HG02981 (cell line): ENCODE data around the gene GBE1.

ENCODE experiments used
- ATAC-seq: cut with Tn5 transposase; IDR thresholded peaks from one replicate; pipeline ENCODE4 v1.9.1; 2021; ENCODE audit warnings: mild to moderate bottlenecking, moderate library complexity; ENCODE audit not compliant: unreplicated experiment

Gene GBE1

GRCh38 chr3:81707996-81708395 lies 53.4 kb downstream of the GBE1 start:
- no peak for ATAC-seq

- ATAC-seq = no peak
These were observed 59.3 kb downstream of the GBE1 start for GRCh38 chr3:81702126-81702525.

- ATAC-seq = no peak
These were observed 61.7 kb downstream of the GBE1 start for GRCh38 chr3:81699536-81700320.

DNA sequence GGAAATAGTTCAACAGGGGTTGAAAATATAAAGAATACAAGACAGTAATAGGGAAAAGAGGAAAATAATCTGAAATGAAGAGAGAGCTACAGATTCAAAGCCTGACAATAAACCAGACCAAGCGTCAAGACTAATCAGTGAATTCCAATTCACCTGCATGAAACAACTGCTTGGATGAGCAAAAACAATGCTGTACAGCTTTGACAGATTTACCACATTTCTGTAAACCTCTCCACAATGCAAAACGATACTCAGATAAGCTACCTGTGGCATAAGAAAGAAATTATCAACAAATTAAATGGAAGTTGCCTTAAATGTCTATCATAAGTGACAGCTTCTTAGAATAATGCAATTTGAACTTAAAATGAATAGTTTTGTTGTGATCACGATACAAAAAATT lies 65.4 kb downstream of the GBE1 start:
- ATAC-seq = no peak

GRCh38 chr3:81695302-81695701 lies 66.1 kb downstream of the GBE1 start:
- no peak for ATAC-seq

DNA sequence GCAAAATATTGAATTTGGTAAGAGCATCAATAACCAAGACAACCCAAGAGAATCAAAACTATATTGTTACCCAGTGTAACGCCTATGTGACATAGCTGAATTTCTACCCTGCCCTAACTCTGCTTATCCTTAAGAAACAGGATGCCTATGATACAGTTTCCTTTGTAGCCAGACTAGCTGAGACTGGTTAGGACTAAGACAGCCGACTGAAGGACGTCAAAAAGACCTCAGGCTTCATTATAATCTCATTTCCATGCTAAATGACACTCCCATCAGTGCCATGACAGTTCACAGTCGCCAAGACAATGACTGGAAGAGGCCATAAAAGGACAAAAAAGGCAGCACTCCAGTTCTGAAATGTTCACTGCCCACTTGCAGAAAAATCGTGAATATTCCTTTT lies 66.8 kb downstream of the GBE1 start:
- ATAC-seq = no peak

- no peak for ATAC-seq
These were observed 68.7 kb downstream of the GBE1 start for GRCh38 chr3:81692766-81693165.

- no peak for ATAC-seq
These were observed 71.8 kb downstream of the GBE1 start for GRCh38 chr3:81689617-81690016.

- no peak for ATAC-seq
These were observed 76.6 kb downstream of the GBE1 start for GRCh38 chr3:81684751-81685395.

DNA sequence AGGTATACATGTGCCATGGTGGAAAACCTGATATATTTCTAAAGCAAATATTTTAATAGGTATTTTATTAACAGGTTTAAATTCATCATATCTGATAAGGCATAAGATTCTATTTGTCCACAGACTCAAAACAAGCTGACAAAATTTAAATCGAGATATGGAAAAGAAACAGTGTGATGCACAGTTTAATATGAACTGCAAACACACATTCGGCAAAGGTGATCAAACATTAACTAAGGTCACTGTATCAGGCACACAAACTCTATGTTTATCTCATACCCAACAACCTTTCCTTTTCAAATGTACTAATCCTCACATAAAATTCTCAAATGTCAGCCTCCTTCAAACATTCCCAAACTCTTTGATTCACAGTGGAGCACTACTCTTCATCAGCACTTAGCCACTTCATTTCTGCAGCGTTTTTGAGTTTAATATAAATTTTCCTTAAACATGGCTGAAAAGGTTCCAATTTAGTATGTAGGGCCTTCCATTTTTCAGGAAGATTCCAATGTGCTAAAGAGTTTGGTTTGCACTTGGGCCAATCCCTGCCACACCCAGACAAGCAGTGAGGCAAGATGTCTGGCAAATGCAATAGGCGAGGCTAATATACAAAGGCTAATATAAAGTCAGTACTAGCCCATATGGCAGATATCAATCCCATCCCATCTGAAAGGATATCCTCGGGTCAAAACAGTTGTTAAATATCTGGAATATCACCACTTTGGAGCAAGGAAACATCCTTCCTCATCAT lies 84.6 kb downstream of the GBE1 start:
- no peak for ATAC-seq

DNA sequence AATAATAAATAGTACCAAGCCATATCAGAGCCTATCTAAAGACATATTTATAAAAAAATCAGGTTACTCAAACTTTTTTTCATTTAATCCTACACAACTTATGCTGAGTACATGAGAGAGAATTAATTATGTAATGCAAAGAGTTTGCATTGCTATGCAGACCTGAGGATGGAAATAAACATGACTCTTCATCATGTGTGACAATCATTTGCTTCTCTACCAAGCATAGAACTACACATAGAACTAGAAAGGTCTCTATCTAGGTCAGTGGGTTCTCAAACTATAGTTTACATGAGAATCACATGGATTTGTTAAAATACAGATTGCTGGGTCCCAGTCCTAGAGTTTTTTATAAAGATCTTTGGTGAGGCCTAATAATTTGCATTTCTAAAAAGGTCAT lies 86.8 kb downstream of the GBE1 start:
- ATAC-seq = no peak

DNA sequence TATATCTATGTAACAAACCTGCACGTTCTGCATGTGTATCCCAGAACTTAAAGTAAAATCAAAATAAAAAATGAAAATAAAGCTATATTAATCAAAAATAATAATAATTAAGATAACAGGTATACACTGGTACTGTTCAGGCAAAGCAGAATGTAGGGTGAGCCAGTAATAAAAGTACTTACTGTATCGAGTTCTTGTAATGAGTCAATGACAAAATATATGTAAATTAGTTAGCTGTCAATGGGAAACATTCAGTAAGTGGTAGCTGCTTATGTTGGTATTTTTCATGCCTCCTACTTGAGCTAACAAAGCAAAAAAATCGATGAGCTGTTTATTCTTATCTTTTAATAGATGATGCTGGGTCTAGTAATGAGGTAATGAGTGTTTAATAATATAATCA lies 93.2 kb downstream of the GBE1 start:
- no peak for ATAC-seq

DNA sequence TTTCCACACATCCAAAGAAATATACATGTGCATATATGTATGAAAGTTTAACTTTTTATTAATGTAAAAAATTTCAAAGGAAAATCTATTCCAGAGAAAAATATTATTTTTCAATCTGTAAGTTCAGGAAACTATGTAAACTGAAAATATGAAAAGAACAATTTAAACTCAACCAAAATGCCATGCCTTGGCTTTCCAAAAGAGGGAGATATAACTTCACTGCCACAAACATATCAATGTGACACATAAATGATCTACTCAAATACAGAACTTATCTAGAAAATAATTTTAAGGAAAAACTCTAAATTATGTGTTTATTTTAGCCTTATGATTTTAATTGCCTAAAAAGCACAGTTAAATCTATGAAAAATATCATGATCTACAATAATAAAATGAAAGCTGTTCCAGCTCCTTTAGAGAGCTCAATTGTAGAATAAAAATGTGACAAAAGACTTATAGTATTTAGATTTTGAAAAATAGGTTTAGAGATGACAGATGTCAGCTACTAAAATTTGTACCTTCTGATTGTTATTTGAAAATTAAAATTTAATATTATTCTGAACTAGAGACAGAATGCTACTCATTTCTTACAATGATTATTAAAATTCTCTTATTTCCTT lies 94.8 kb downstream of the GBE1 start:
- ATAC-seq = no peak

DNA sequence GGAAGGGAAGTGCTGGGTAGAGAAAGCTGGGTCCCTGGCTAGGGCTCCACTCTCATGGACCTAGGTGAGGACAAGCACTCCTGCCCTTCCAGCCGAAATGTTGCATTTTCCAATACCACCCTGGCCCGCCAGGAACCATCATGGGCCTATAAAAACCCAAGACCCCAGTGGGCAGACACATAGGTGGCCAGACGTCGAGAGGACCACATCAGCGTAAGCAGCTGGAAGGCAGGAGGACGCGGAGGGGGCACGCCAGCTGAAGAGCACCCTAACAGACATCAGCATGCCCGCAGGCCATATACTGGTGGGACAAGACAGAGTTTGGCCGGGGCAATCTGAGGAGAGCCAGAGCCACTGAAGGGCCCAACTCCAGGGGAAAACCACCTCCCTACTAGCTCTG lies 98.3 kb downstream of the GBE1 start:
- no peak for ATAC-seq

- ATAC-seq = no peak
These were observed 101.4 kb downstream of the GBE1 start for GRCh38 chr3:81660036-81660435.

DNA sequence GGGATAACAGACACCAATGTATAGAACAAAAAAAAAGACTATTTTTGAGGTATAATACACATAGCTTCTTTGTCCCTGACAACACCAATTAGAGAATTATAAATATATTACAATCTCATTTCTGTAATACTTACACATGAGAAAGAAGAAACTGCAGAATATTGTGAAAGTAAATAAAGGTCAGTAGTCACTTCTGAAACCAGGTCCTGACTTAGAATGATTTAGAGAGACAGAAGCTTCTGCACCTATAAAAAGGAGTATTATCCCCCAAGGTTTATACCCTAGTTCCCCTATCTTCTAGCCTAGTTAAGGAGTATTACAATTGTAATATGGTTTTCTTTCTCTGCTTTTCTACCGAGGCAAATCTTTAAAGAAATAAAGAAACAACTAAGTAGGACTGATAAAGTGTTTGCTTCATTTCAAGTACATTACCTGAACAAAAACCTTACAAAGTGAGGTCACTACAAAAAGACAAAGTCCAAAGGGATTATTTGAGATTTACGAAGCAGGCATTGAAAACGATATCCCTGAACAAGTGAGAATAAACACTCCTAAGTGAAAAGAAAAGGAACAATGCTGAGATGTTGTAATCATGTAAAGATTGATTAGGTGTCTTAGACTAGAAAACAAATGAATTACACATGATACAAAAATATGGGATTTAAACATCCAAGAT lies 103.0 kb downstream of the GBE1 start:
- no peak for ATAC-seq

DNA sequence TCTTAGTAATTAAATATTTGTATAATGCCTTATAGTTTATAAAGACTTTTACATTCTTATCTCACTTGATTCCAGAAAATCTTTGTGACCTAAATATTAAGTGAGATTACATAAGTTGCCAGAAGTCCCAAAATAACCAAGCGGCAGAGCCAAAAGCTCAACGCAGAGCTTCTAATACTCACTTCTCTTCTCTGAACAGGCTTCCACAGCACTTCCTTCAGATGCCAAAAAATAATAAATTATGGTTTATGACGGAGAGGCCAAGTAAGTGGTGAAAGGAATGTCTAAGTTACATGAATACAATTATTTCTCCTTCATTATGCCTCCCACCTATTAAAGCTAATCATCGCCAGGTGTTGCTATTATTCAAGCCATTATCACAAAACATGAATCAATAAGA lies 110.3 kb downstream of the GBE1 start:
- no peak for ATAC-seq

DNA sequence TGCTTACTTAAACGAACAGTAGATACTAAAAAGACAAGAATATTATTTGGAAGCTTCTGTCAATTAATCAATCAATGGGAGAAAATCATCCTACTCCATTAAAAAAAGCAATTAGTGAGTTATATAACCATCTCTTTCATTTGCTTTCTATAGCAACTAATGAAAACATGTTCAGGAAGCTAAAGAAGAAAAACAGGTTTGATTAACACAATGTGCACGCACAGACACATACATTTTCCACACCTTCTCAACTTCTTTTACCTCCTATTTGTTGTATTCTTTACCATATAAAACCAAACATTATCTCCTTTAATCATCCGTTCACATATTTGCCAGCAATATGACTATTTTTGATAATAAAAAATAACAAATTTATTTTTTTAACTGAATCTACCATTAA lies 111.3 kb downstream of the GBE1 start:
- ATAC-seq = no peak

GRCh38 chr3:81645248-81645647 lies 116.2 kb downstream of the GBE1 start:
- ATAC-seq = no peak

DNA sequence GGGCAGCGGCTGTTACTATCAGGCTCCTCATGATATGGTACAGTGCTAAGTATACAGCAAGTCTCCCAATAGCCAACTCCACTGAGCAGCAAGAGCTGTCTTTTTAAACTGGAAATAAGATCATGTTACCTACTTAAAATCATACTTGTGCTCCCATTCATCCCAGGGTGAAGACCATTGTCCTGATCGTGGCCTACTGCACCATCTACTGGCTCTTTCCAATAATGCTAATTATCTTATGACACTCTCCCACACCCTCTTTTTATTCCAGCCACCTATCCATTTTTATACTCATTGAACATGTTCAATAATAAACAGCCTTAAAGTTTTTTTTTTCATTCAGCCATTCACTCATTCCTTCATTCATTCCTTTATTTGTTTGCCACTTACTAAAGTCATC lies 117.7 kb downstream of the GBE1 start:
- ATAC-seq = no peak

DNA sequence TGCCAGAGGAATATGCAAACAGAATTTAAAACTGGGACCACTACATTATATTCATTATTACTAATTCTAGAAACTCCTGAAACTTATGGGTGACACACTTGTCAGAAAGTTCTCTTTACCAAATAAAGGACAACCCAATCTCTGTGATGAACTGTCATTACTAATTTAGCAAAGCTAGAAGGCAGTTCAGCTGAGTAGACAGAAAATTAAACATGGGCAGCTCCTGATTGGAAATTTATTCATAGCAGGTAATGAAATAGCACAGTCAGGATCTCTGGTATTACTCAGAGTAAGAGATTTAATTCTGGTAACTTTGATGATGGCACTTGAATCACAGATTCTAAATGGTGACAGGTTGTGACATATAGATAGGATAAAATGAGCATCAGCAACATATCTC lies 123.0 kb downstream of the GBE1 start:
- no peak for ATAC-seq
